GM21367 (cell line): ENCODE results near the gene CHTF18.

Experiments
- ATAC-seq: cut with Tn5 transposase; IDR thresholded peaks from one replicate; pipeline ENCODE4 v1.9.1; 2021; ENCODE audit not compliant: unreplicated experiment

CHTF18 gene

GRCh38 chr16:843771-844170 is 55.4 kb downstream of the CHTF18 start:
- no peak for ATAC-seq

- ATAC-seq: no peak
These were observed 56.4 kb downstream of the CHTF18 start for GRCh38 chr16:844638-845350.

GRCh38 chr16:845351-845745 is 56.9 kb downstream of the CHTF18 start:
- no peak for ATAC-seq

GRCh38 chr16:847151-847550 is 58.7 kb downstream of the CHTF18 start:
- ATAC-seq: no peak
